Peyer's patch (tissue), 4 donors: Measurements from ENCODE around the gene TSPAN18. TPM values are rescaled to one million over a fixed set of nuclear protein-coding genes. Genes with fewer than 3 reads are reported as not detected.

ENCODE experiments used
- DNase-seq, 3 donors: peaks; one replicate each; pipeline ENCODE4 v3.0.0-alpha.2; 2017 to 2019
- H3K27ac ChIP-seq, 4 donors: fragments of 200-600 bp; sonication (generic); one replicate each; pipeline ENCODE4 v1.5.1; 2016 to 2019
- H3K27me3 ChIP-seq, 2 donors: fragments of 200-600 bp; sonication (generic); one replicate each; pipeline ENCODE4 v1.5.1; 2019
- H3K36me3 ChIP-seq, 3 donors: fragments of 200-600 bp; sonication (generic); one replicate each; pipeline ENCODE4 v1.5.1; 2016 to 2019
- H3K4me1 ChIP-seq, 4 donors: fragments of 200-600 bp; sonication (generic); one replicate each; pipeline ENCODE4 v1.5.1; 2016 to 2019
- H3K4me3 ChIP-seq, 4 donors: fragments of 200-600 bp; sonication (generic); 1 replicate in 3 of 4; 2 replicates in 1 of 4; pipeline ENCODE4 v1.5.1; 2016 to 2019; ENCODE audit warnings: mild to moderate bottlenecking in 1 of 4
- H3K9me3 ChIP-seq, 4 donors: fragments of 200-600 bp; sonication (generic); one replicate each; pipeline ENCODE4 v1.5.1; 2016 to 2019; ENCODE audit warnings: mild to moderate bottlenecking in 1 of 4
- POLR2A ChIP-seq, 2 donors: fragments of 450-650 bp; IDR thresholded peaks; one replicate each; pipeline ENCODE4 v1.5.1; 2017; ENCODE audit warnings: antibody characterized with exemption in 2 of 2, mild to moderate bottlenecking in 2 of 2, moderate library complexity in 2 of 2
- total RNA-seq, 4 donors: library from RNA; depleted of rRNA; stranded (reverse); fragments of >200 nt; gene quantifications; one replicate each; pipeline ENCODE4 v1.1.0, GENCODE V29; 2016
- TF ChIP-seq, protein P1 (sequence below), 6 experiments: fragments of 450-650 bp in 4 of 6; fragments of 200-600 bp in 2 of 6; sonication (generic) in 1 of 6; IDR thresholded peaks; one replicate each; pipeline ENCODE4 v1.5.1; 2017 to 2019; ENCODE audit warnings: antibody characterized with exemption in 6 of 6, mild to moderate bottlenecking in 3 of 6, moderate library complexity in 1 of 6

Gene TSPAN18
- total RNA-seq, 4 donors from 2014 or later, result 1.1 to 19.8 (median 3.1) TPM

DNA sequence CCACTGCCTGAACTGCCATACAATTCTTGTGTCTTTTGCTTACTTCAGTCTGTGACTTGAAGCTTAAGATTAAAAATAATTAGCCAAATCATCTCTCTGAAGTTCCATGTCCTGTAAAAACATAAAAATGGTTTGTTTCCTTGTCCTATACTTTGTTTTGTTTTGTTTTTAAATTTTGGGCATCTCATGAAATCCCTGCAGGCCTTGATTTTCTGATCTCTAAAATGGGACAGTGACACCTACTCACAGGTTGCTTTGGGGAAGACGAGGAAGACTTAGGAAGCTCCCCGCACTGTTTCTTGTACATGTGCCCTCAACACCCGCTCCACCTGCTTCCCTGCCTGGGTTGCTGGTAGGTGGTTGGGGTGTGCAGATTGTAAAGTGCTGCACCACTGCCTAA lies 38.9 kb downstream of the TSPAN18 start:
- DNase-seq, result no peak
- Histone ChIP-seq H3K27ac (peak overlapping the region; percentile 40 to 77 (median 54)), H3K27me3 (no peaks in the 10 kb centered on the region), H3K36me3 (no peaks in the 10 kb centered on the region), H3K4me1 (peaks cover 0 to 20% (median 0%) of the 10 kb centered on the region in 4 donors), H3K4me3 (no peak overlapping the region), H3K9me3 (no peaks in the 10 kb centered on the region)
- TF ChIP-seq, protein P1, sequence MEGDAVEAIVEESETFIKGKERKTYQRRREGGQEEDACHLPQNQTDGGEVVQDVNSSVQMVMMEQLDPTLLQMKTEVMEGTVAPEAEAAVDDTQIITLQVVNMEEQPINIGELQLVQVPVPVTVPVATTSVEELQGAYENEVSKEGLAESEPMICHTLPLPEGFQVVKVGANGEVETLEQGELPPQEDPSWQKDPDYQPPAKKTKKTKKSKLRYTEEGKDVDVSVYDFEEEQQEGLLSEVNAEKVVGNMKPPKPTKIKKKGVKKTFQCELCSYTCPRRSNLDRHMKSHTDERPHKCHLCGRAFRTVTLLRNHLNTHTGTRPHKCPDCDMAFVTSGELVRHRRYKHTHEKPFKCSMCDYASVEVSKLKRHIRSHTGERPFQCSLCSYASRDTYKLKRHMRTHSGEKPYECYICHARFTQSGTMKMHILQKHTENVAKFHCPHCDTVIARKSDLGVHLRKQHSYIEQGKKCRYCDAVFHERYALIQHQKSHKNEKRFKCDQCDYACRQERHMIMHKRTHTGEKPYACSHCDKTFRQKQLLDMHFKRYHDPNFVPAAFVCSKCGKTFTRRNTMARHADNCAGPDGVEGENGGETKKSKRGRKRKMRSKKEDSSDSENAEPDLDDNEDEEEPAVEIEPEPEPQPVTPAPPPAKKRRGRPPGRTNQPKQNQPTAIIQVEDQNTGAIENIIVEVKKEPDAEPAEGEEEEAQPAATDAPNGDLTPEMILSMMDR (IDR thresholded peaks at IDR 0.05), result no peak
- no peak for TF ChIP-seq POLR2A (IDR thresholded peaks at IDR 0.05)

DNA sequence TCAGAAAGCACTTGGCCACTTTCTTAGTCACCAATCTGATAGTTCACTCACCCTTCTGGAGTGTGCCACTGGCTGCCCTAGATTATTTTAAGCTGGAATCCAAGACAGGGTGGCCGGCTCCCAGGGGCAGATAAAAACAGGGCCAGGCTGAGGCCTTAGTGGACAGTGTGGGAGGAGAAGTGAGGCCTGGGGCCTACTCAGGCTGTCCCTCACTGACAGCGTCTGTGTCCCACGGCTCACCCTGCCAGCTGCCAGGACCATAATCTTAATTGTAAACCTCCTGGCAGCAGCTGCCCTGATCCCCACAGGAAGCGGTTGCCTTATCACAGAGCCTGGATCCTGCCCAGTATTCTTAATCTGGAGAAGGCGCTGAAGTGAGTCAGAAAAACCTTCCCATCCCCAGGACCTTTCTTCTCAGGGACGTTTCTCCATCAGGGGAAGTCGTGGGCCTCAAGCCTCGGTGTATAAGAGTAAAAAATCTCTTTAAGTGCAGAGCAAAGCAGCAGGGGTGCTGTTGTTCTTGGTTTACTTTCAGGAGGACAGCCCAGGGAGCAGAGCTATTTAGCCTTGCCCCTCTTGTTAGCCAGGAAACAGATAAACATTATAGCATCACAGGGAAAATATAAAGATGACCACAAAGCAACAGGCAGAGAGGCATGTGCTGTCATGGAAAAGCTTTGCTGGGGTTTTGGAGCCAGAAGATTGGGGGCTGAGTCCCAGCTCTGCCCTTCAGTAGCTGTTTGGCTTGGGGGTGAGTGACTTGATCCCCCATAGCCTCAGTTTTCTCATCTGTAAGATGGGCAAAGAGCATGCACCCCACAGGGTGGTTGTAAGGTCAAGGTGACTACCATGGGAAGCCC lies 39.6 kb downstream of the TSPAN18 start:
- Histone ChIP-seq H3K4me1 (peaks cover 0 to 14% (median 0%) of the 10 kb centered on the region in 4 donors), H3K27ac (peak overlapping the region; percentile 40 to 77 (median 54)), H3K36me3 (no peaks in the 10 kb centered on the region), H3K27me3 (no peaks in the 10 kb centered on the region), H3K4me3 (no peak overlapping the region), H3K9me3 (no peaks in the 10 kb centered on the region)
- TF ChIP-seq, protein P1 (IDR thresholded peaks at IDR 0.05), result no peak
- DNase-seq, result no peak

DNA sequence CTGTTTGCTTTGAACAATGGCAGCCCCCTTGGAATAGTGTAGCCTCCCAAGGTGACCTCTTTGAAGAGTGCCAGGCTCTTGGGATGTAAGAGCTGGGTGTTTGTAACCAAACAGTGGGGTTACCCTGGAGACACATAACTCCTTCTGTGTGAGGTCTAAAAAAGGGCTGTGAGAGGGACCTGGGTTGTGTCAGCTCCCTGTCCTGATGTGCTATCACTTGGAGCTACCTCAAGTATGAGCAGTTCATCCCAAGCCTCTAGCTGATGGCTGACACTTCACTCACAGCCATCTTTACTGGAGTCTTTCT lies 40.2 kb downstream of the TSPAN18 start:
- Histone ChIP-seq H3K36me3 (no peaks in the 10 kb centered on the region), H3K27me3 (no peaks in the 10 kb centered on the region), H3K4me3 (no peak overlapping the region), H3K9me3 (no peaks in the 10 kb centered on the region), H3K4me1 (peaks cover 0 to 10% (median 0%) of the 10 kb centered on the region in 4 donors), H3K27ac (peak overlapping the region in 2 of 4 donors; percentile 61 to 77)
- DNase-seq, result peak in 1 of 3 donors; percentile 30
- no peak for TF ChIP-seq POLR2A (IDR thresholded peaks at IDR 0.05)
- TF ChIP-seq, protein P1 (IDR thresholded peaks at IDR 0.05), result no peak

DNA sequence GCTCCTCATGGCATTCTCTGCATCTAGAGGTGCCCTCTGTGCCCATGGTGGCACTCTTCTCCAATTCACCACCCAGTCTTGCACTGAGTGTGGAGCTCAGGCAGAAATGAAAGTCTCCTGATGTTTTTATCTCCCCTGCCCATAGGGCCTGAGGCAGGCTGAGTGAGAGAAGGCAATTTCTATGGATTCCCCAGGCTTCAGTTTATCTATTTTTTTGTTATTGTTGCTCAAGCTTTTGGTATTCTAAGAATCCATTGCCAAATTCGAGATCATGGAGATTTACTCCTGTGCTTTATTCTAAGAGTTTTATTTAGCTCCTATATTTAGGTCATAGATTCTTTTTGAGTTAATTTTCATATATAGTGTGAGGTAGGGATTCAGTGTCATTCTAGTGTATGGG lies 40.7 kb downstream of the TSPAN18 start:
- peak in 1 of 3 donors; percentile 15 for DNase-seq
- Histone ChIP-seq H3K27ac (peak overlapping the region in 2 of 4 donors; percentile 61 to 77), H3K4me1 (peaks cover 0 to 10% (median 0%) of the 10 kb centered on the region in 4 donors), H3K27me3 (no peaks in the 10 kb centered on the region), H3K9me3 (no peaks in the 10 kb centered on the region), H3K4me3 (no peak overlapping the region), H3K36me3 (no peaks in the 10 kb centered on the region)
- TF ChIP-seq POLR2A (IDR thresholded peaks at IDR 0.05), result no peak
- TF ChIP-seq, protein P1 (IDR thresholded peaks at IDR 0.05), result no peak

DNA sequence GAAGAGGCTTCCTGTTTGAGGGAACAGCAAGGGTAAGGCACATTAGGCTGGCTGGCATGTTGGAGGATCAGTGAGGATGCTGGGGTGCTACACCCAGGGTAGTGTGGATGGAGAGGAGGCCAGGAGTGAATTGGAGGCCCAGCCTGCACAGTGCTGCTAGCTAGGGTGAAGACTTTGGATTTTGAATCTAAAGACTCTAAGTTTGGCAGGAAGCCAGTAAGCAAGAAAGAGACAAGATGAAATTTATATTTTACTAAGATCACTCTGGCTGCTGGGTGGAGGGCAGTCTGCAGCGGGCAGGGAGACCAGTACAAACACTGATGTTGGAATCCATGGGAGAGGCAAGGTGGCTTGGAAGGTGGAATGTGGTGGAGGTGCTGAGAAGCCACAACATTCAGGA lies 43.6 kb downstream of the TSPAN18 start:
- H3K27ac ChIP-seq, result peak overlapping the region in 1 of 4 donors; percentile 8
- no peak for TF ChIP-seq POLR2A (IDR thresholded peaks at IDR 0.05)
- TF ChIP-seq, protein P1 (IDR thresholded peaks at IDR 0.05), result no peak
- no peak overlapping the region for H3K4me3 ChIP-seq
- H3K27me3 ChIP-seq, result no peaks in the 10 kb centered on the region
- no peaks in the 10 kb centered on the region for H3K36me3 ChIP-seq
- peak in 1 of 3 donors; percentile 23 for DNase-seq
- no peaks in the 10 kb centered on the region for H3K9me3 ChIP-seq
- peaks cover 0 to 16% (median 0%) of the 10 kb centered on the region in 4 donors for H3K4me1 ChIP-seq
